Spleen (tissue), 7 donors: ENCODE data around the gene GRK5.
"Not testable (repeated sequence)": the region's sequence is repeated elsewhere in the genome, so short reads cannot be mapped to it uniquely, and the experiment has no call there.

Experiments
- CTCF ChIP-seq, 11 experiments: fragments of 200-600 bp in 7 of 11; fragments of 450-650 bp in 4 of 11; sonication (generic) in 4 of 11; IDR thresholded peaks in 8 of 11; conservative IDR thresholded peaks in 3 of 11; 1 replicate in 7 of 11; 2 replicates in 4 of 11; pipeline versions ENCODE4 v1.4.0 to v1.8.0; 2016 to 2021; ENCODE audit warnings: antibody characterized with exemption in 11 of 11, inconsistent platforms in 4 of 11, mild to moderate bottlenecking in 1 of 11
- POLR2A ChIP-seq, 3 donors: fragments of 450-650 bp; IDR thresholded peaks; one replicate each; pipeline ENCODE4 v1.5.1; 2017; ENCODE audit warnings: antibody characterized with exemption in 3 of 3, mild to moderate bottlenecking in 1 of 3
- POLR2AphosphoS5 ChIP-seq, 3 donors: sonication (generic); formaldehyde crosslinking; IDR thresholded peaks; one replicate each; pipeline ENCODE4 v1.5.1; 2017; ENCODE audit warnings: antibody characterized with exemption in 3 of 3
- donor health status: DM: no; HTN: no; CAD: no; lungs with moderate emphysema.
- donor health status: DM: no; HTN: no; CAD: no.
- donor health status: DM: no; HTN: no; CAD: no.

- TF ChIP-seq CTCF (IDR thresholded peaks at IDR 0.05 in 8 of 11, conservative IDR thresholded peaks at IDR 0.05 in 3 of 11); POLR2A (IDR thresholded peaks at IDR 0.05); POLR2AphosphoS5 (IDR thresholded peaks at IDR 0.05): not testable (repeated sequence)
Measured at GRCh38 chr10:119180850-119181400, 26.4 kb upstream of the GRK5 start.
